K562 (cell line): ENCODE results near the gene GJC2. TPM values are rescaled to one million over a fixed set of nuclear protein-coding genes. Genes with fewer than 3 reads are reported as not detected.

ENCODE experiments used
- ATAC-seq: fragments of 200-7000 bp; cut with Tn5 transposase; 3 replicates; pipeline ENCODE4 v1.9.1; 2020; ENCODE audit warnings: moderate library complexity
- BruUV-seq: library from RNA; stranded (reverse); fragments of 400-500 nt; replicated peaks from 2 replicates; lab custom pipeline; 2021; lab: Mats Ljungman, UMichigan
- CTCF ChIA-PET: fragments of 300-600 bp; formaldehyde crosslinking; extraction: SDS; loops from one replicate; lab custom pipeline; 2021; ENCODE audit warnings: low intra/inter-chr PET ratio; lab: Yijun Ruan, JAX
- POLR2A ChIA-PET: fragments of 300-600, 350-650 bp; sonication (Branson Sonifier 250); formaldehyde crosslinking; extraction: SDS; loops from one replicate; lab custom pipeline; 2021; ENCODE audit warnings: antibody characterized with exemption, inconsistent platforms; lab: Yijun Ruan, JAX
- DNase-seq, 4 experiments: peaks; one replicate each; pipeline versions ENCODE4 v3.0.0 to v3.0.0-alpha.2; 2011 to 2018; ENCODE audit warnings: low spot score in 3 of 4, mixed read lengths in 3 of 4; ENCODE audit errors: extremely low read depth in 1 of 4
- FAIRE-seq: peaks from 2 replicates; lab custom pipeline; 2011; peaks lifted over from hg19 to GRCh38; lab: Jason Lieb, UNC
- H2AFZ ChIP-seq: 2 replicates; pipeline ENCODE4 v1.6.0; 2011; ENCODE audit warnings: low read depth, low read length, control low read depth, inconsistent platforms
- H3K27ac ChIP-seq: fragments of 200-600 bp; 3 replicates; pipeline ENCODE4 v1.8.0; 2011; ENCODE audit warnings: low read depth, mild to moderate bottlenecking, control low read depth, inconsistent platforms, low read length, moderate library complexity, mixed read lengths; ENCODE audit errors: extremely low read depth
- H3K27me3 ChIP-seq, 2 experiments: fragments of 300-600 bp in 1 of 2; 2 replicates in 1 of 2; 3 replicates in 1 of 2; pipeline versions ENCODE4 v1.6.0 to v1.8.0; 2011; ENCODE audit warnings: inconsistent platforms in 2 of 2, low read length in 2 of 2, mild to moderate bottlenecking in 1 of 2, mixed read lengths in 1 of 2, moderate library complexity in 1 of 2; ENCODE audit not compliant: control insufficient read depth in 2 of 2, insufficient read depth in 2 of 2
- H3K36me3 ChIP-seq: fragments of 300-600 bp; 3 replicates; pipeline ENCODE4 v1.8.0; 2011; ENCODE audit warnings: mild to moderate bottlenecking, low read length, inconsistent platforms; ENCODE audit not compliant: control insufficient read depth, insufficient read depth
- H3K4me1 ChIP-seq, 2 experiments: fragments of 200-600 bp in 1 of 2; replicated peaks in 1 of 2; 2 replicates in 1 of 2; 3 replicates in 1 of 2; pipeline versions ENCODE4 v1.5.1 to v1.8.0; 2011; ENCODE audit warnings: inconsistent platforms in 2 of 2, low read length in 2 of 2, mild to moderate bottlenecking in 1 of 2, mixed read lengths in 1 of 2, moderate library complexity in 1 of 2; ENCODE audit not compliant: control insufficient read depth in 2 of 2, insufficient read depth in 2 of 2
- H3K4me2 ChIP-seq: 2 replicates; pipeline ENCODE4 v1.6.1; 2011; ENCODE audit warnings: low read length, control low read depth, inconsistent platforms, mixed read lengths; ENCODE audit not compliant: insufficient read depth
- H3K4me3 ChIP-seq: fragments of 200-600 bp; sonication (generic), shearing (Covaris generic); 2 replicates; pipeline ENCODE4 v1.5.1; 2016; ENCODE audit warnings: control low read depth, inconsistent platforms
- H3K79me2 ChIP-seq: fragments of 200-600 bp; 3 replicates; pipeline ENCODE4 v1.8.0; 2011; ENCODE audit warnings: low read length, inconsistent platforms; ENCODE audit not compliant: control insufficient read depth, insufficient read depth
- H3K9ac ChIP-seq, 2 experiments: 2 replicates each; pipeline versions ENCODE4 v1.6.0 to v1.6.1; 2011; ENCODE audit warnings: low read depth in 2 of 2, low read length in 2 of 2, control low read depth in 1 of 2, inconsistent platforms in 1 of 2, mild to moderate bottlenecking in 1 of 2, mixed read lengths in 1 of 2; ENCODE audit not compliant: insufficient read depth in 1 of 2
- H3K9me1 ChIP-seq: one replicate; pipeline ENCODE4 v1.6.0; 2011; ENCODE audit warnings: inconsistent platforms, mild to moderate bottlenecking, low read length, moderate library complexity; ENCODE audit not compliant: control insufficient read depth, insufficient read depth
- H3K9me3 ChIP-seq: replicated peaks from 2 replicates; pipeline ENCODE4 v1.5.1; 2011; ENCODE audit warnings: low read depth, low read length, inconsistent platforms; ENCODE audit not compliant: control insufficient read depth, insufficient read depth
- H4K20me1 ChIP-seq: replicated peaks from 2 replicates; pipeline ENCODE4 v1.6.1; 2011; ENCODE audit warnings: low read length, inconsistent platforms, mixed read lengths; ENCODE audit not compliant: control insufficient read depth, insufficient read depth
- ARHGAP35 ChIP-seq: fragments of 450-650 bp; IDR thresholded peaks from 2 replicates; pipeline ENCODE4 v1.6.1; 2018; ENCODE audit not compliant: partially characterized antibody
- DMBX1 ChIP-seq: fragments of 250-450 bp; sonication (Bioruptor Pico); IDR thresholded peaks from 2 replicates; pipeline ENCODE4 v1.8.0; 2022; ENCODE audit warnings: inconsistent platforms, mild to moderate bottlenecking, moderate library complexity, borderline replicate concordance
- GABPA ChIP-seq: fragments of 200-800 bp; sonication (Bioruptor generic); conservative IDR thresholded peaks from 2 replicates; pipeline ENCODE4 v1.6.1; 2016; ENCODE audit warnings: low read depth, missing genetic modification characterization, missing compliant biosample characterization
- NRF1 ChIP-seq, 2 experiments: fragments of 450-650 bp; IDR thresholded peaks in 1 of 2; conservative IDR thresholded peaks in 1 of 2; 2 replicates each; pipeline ENCODE4 v1.6.1; 2014; ENCODE audit warnings: mild to moderate bottlenecking in 2 of 2
- POLR2G ChIP-seq: fragments of 200-400 bp; formaldehyde crosslinking; IDR thresholded peaks from 2 replicates; pipeline ENCODE4 v1.6.1; 2017; ENCODE audit warnings: low read depth, mild to moderate bottlenecking, antibody characterized with exemption, low read length, moderate library complexity
- RFX5 ChIP-seq: IDR thresholded peaks from 2 replicates; pipeline ENCODE4 v1.6.1; 2011; ENCODE audit warnings: low read depth, mild to moderate bottlenecking, improper control_type of control experiment, low read length
- THRAP3 ChIP-seq: fragments of 450-650 bp; IDR thresholded peaks from 2 replicates; pipeline ENCODE4 v1.6.1; 2016; ENCODE audit warnings: mild to moderate bottlenecking, inconsistent platforms, borderline replicate concordance
- ZNF212 ChIP-seq: fragments of 450-650 bp; formaldehyde crosslinking; IDR thresholded peaks from 2 replicates; pipeline ENCODE4 v1.4.0; 2020; ENCODE audit warnings: mild to moderate bottlenecking
- ZNF354B ChIP-seq: fragments of 250-450 bp; sonication (Bioruptor Pico); IDR thresholded peaks from 2 replicates; pipeline ENCODE4 v1.4.0; 2020
- ZNF431 ChIP-seq: sonication (generic); formaldehyde crosslinking; IDR thresholded peaks from 2 replicates; pipeline ENCODE4 v1.8.0; 2022; ENCODE audit warnings: mild to moderate bottlenecking, missing genetic modification reagents
- WGBS: fragments of 100-300 bp; shearing (Covaris generic); methylation state at CpG from one replicate; pipeline ENCODE4 v1.1.6; 2016; ENCODE audit warnings: low coverage, mixed read lengths; ENCODE audit not compliant: insufficient coverage; ENCODE audit errors: missing lambda C conversion rate; 5-methylcytosine and 5-hydroxymethylcytosine counted together
- in situ Hi-C: fragments of 300-500 bp; cut with MboI; formaldehyde crosslinking; loops from 4 replicates; pipeline ENCODE4 v1.15.0; 2018; ENCODE audit warnings: inconsistent platforms, mixed read lengths
- intact Hi-C: fragments of 100-400 bp; cut with micrococcal nuclease; formaldehyde crosslinking; loops from 2 replicates; pipeline ENCODE4 v1.14.2; 2022
- polyA plus RNA-seq, 8 experiments: library from polyadenylated mRNA; depleted of rRNA in 4 of 8; stranded (reverse) in 5 of 8; unstranded in 3 of 8; fragments of >200 nt; fragmentation: Nextera tagmentation in 2 of 8; fragmentation: Illumina TruSeq in 1 of 8; extraction: Ambion mirVana in 2 of 8; extraction: Trizol in 1 of 8; gene quantifications; 2 replicates each; pipeline versions ENCODE4 v1.2.1 to v1.2.3, GENCODE V29; 2011 to 2014; ENCODE audit warnings: inconsistent platforms in 1 of 8, missing spikeins in 1 of 8
- total RNA-seq, 7 experiments: library from RNA; depleted of rRNA in 6 of 7; stranded (reverse); fragments of >200 nt in 6 of 7; fragmentation: Illumina TruSeq in 2 of 7; extraction: Trizol in 2 of 7; gene quantifications; 2 replicates each; pipeline versions ENCODE4 v1.2.1 to v1.2.3, GENCODE V29; 2011 to 2021; ENCODE audit warnings: low replicate concordance in 1 of 7
- TF ChIP-seq, protein P1 (sequence below): conservative IDR thresholded peaks from 2 replicates; pipeline ENCODE4 v1.6.1; 2011; ENCODE audit warnings: low read depth, mild to moderate bottlenecking, low read length; ENCODE audit not compliant: control insufficient read depth

The GJC2 gene
- total and polyA plus RNA-seq, 9 of the 15 experiments (the other 6 are each of a cell fraction or from before 2014, with no cell fraction given): 0.03 to 0.62 (median 0.11) TPM; not detected in 2

- Histone ChIP-seq H3K4me1 (peaks cover 57 to 99% of the 10 kb centered on the region in 2 experiments), H3K4me3 (no peak overlapping the region), H3K9me3 (no peaks in the 10 kb centered on the region), H3K27ac (no peak overlapping the region), H3K27me3 (no peaks in the 10 kb centered on the region), H3K9me1 (peaks cover 24% of the 10 kb centered on the region), H3K4me2 (no peak overlapping the region), H2AFZ (no peak overlapping the region), H3K79me2 (peaks cover 75% of the 10 kb centered on the region), H3K9ac (peak overlapping the region in 1 of 2 experiments; percentile 86; a peak in 2 of 4 replicates), H4K20me1 (peaks cover 51% of the 10 kb centered on the region), H3K36me3 (peaks cover 54% of the 10 kb centered on the region; the same call in 2 of the 3 replicates)
- DNase-seq (no peak), ATAC-seq (no peak), FAIRE-seq (no peak)
- over 99% methylated on average over 20 of the region's 20 CpGs for WGBS
- intact Hi-C loops: no loop called here
- in situ Hi-C loops: no loop called here
- POLR2A ChIA-PET: interaction anchor here (6.0 kb wide), 1 partner anchor 19 kb away, joined by 47 read pairs; the partner anchor contains the start of gene IBA57
- CTCF ChIA-PET: no interaction called here
- TF ChIP-seq GABPA (tag): no peak
- TF ChIP-seq POLR2G: 0 out of 2 replicates have a peak, but pooled peaks have one; percentile 38
- TF ChIP-seq DMBX1: no peak
- BruUV-seq: no TSS peak
Observed at GRCh38 chr1:228147151-228147693, 2.5 kb upstream of the GJC2 start.

- WGBS: 87% methylated on average over 4 of the region's 4 CpGs
- peaks cover 46% of the 10 kb centered on the region for H4K20me1 ChIP-seq
Observed at GRCh38 chr1:228147768-228148167, 2.0 kb upstream of the GJC2 start.

More at GRCh38 chr1:228147768-228148167, 2.0 kb upstream of the GJC2 start:
- no peak overlapping the region for H2AFZ ChIP-seq
- H3K9me1 ChIP-seq: peaks cover 22% of the 10 kb centered on the region
- intact Hi-C loops (no loop called here), in situ Hi-C loops (no loop called here)
- H3K27me3 ChIP-seq: no peaks in the 10 kb centered on the region
- TF ChIP-seq ARHGAP35: no peak
- TF ChIP-seq NRF1 (conservative IDR thresholded peaks at IDR 0.05 in 1 of 2, IDR thresholded peaks at IDR 0.05 in 1 of 2): no peak
- no peak for TF ChIP-seq RFX5
- no peak for TF ChIP-seq ZNF212 (CRISPR knock-in tag)
- TF ChIP-seq ZNF354B (CRISPR knock-in tag): no peak
- TF ChIP-seq, protein P1, sequence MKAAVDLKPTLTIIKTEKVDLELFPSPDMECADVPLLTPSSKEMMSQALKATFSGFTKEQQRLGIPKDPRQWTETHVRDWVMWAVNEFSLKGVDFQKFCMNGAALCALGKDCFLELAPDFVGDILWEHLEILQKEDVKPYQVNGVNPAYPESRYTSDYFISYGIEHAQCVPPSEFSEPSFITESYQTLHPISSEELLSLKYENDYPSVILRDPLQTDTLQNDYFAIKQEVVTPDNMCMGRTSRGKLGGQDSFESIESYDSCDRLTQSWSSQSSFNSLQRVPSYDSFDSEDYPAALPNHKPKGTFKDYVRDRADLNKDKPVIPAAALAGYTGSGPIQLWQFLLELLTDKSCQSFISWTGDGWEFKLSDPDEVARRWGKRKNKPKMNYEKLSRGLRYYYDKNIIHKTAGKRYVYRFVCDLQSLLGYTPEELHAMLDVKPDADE: no peak
- no peak for TF ChIP-seq ZNF431 (CRISPR knock-in tag)
- TF ChIP-seq THRAP3: no peak
- peak overlapping the region in 1 of 2 experiments; percentile 91; a peak in 1 of 4 replicates for H3K9ac ChIP-seq
- DNase-seq (no peak), ATAC-seq (no peak), FAIRE-seq (no peak)
- no peak overlapping the region for H3K27ac ChIP-seq
- no peak overlapping the region for H3K4me3 ChIP-seq
- no peak overlapping the region for H3K4me2 ChIP-seq
- ChIA-PET CTCF (no interaction called here), POLR2A (interaction anchor here (1.0 to 2.0 kb wide), 3 partner anchors 10 to 17 kb away, joined by 3 to 11 read pairs (median 5); no protein-coding TSS in a partner anchor)
- H3K36me3 ChIP-seq: peaks cover 48% of the 10 kb centered on the region; the same call in 2 of the 3 replicates
- peaks cover 70% of the 10 kb centered on the region for H3K79me2 ChIP-seq
- H3K4me1 ChIP-seq: peaks cover 54 to 99% of the 10 kb centered on the region in 2 experiments
- BruUV-seq: no TSS peak
- no peaks in the 10 kb centered on the region for H3K9me3 ChIP-seq
